G401 (cell line): Measurements from ENCODE around the gene IQCN. TPM values are rescaled to one million over a fixed set of nuclear protein-coding genes. Genes with fewer than 3 reads are reported as not detected.

Experiments
- DNase-seq: peaks from one replicate; pipeline ENCODE4 v3.0.0-alpha.2; 2015; ENCODE audit warnings: low spot score
- in situ Hi-C: cut with HindIII; loops from 2 replicates; pipeline ENCODE4 v1.10.0; 2016; ENCODE audit warnings: low sequenced_read_pairs, mixed read lengths
- total RNA-seq: library from RNA; depleted of rRNA; stranded (reverse); fragments of >200 nt; shearing (Covaris generic); gene quantifications from 2 replicates; pipeline ENCODE4 v1.2.3, GENCODE V29; 2014; rRNA removed

Gene IQCN
- total RNA-seq, result 0.37 and 0.47 TPM in 2 replicates

- DNase-seq, result peak; percentile 47
- in situ Hi-C loops, result no loop called here
Observed at GRCh38 chr19:18274219-18274780, at the start of gene IQCN. TSS of gene IQCN (minus strand) at chr19:18274452. CDS start at chr19:18269478, 4,974 bp downstream.

DNA sequence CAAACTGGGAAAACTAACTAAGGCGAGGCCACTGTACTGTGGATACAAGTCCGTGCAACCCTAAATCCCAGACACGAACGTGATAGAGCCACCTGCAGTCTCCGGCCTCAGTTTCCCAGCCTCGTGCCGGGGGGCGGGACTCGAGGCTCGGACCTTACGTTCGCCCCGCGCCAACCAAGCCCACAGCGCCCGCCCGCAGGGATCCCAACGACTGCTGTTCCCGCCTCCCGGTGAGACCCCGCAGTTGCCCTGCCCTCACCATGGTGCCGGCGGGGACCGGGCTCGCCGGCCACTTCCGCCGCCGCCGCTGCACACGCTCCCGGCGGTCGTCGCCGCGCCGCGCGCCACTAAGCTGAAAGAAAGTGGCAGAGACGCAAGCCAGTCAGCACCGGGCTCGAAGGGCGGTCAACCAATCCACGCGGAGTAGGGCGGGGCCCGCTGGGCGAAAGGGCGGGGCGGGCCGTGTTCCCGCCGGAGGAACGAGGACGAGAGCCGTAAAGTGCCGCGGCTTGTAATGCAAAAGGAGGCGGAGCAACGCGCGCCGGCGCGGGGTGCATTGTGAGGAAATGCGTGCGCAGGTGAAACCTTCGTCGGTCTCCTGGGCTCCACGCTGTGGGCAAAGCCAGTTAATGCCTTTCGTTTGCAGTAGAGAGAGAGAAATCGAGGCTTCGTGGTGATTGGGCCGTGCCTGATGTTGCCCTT is 48.7 kb upstream of the IQCN start, which contains the start of gene LSM4:
Gene LSM4 (minus strand): TSS at position 318 of the 702 bp plus-strand sequence. CDS start 56 bp downstream, at position 262.
- in situ Hi-C loops, result no loop called here
- DNase-seq, result peak; percentile 98

- DNase-seq, result peak; percentile 30
- in situ Hi-C loops, result no loop called here
Observed at GRCh38 chr19:18322318-18322758, 48.1 kb upstream of the IQCN start.

DNA sequence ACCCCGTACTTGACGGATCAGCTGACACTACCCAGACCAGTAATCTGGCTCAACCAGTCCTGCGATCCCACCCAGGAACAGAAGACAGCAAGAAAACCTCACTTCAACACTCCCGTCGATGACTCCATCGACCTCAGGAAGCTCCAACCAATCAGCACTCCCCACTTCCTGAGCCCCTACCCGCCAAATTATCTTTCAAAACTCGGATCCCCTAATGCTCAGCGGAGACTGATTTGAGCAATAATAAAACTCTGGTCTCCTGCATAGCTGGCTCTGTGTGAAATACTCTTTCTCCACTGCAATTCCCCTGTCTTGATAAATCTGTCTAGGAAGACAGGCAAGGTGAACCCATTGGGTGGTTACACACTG is 47.5 kb upstream of the IQCN start:
- in situ Hi-C loops, result no loop called here
- no peak for DNase-seq

GRCh38 chr19:18320865-18321733 is 46.8 kb upstream of the IQCN start:
- no peak for DNase-seq
- in situ Hi-C loops, result no loop called here

DNA sequence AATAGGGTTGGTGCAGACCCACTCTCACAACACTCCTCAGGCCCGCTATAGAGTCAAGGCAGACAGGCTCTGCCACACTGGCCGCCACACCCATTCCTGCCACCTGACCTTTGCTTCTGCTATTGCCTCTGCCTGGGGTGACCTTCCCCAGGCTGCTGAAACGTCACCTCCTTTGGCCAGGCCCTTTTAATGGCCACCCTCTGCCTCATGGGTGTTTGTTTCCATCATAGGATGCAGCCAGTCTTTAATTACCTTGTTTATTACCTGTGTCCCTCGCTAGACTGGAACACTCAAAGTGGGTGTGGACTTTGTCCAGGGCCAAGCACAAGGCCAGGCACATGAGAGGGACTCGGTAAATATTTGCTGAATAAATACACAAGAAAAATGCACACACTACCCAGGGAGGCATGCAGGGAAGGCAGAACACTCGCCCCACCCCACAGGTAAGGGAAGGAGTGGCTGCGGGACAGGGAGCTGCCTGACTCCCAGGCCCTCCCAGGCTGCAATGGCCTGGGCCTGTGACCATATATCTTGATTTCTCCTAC is 45.4 kb upstream of the IQCN start:
- DNase-seq, result no peak
- in situ Hi-C loops, result no loop called here

- DNase-seq, result no peak
Observed at GRCh38 chr19:18317961-18318800, 43.9 kb upstream of the IQCN start.

GRCh38 chr19:18313398-18313797 is 39.1 kb upstream of the IQCN start:
- in situ Hi-C loops, result no loop called here
- DNase-seq, result no peak

More at GRCh38 chr19:18317961-18318800, 43.9 kb upstream of the IQCN start:
- in situ Hi-C loops, result no loop called here

GRCh38 chr19:18312092-18312534 is 37.9 kb upstream of the IQCN start:
- DNase-seq, result no peak
- in situ Hi-C loops, result no loop called here

DNA sequence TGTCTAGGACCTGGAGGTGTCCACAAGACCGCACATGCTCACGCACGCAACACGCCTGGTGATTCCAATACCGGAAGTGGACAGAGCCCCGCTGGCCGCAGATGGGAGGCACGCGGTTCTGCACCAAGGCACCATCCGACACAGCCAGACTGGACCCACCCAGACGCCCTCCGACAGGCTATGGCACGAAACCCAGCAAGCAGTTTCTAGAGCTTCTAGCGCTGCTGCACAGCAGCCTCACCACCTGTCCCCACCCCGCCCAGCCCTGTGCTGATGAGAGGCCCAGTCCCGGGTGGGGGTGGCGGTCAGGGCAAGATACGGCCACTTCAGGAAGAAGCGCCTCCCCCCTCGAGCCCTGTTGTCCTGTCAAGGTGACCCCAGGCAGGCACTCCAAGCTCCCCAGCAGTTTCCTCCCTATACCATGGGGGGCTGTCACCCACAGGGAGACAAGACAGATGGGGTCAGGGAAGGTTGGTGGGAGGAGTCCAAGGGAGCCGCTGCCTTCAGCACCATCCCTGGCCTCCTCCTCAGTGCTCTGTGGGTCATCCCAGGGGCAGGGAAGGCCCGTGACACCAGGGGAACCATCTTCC is 37.3 kb upstream of the IQCN start:
- DNase-seq, result no peak
- in situ Hi-C loops, result no loop called here

GRCh38 chr19:18310966-18311365 is 36.7 kb upstream of the IQCN start:
- DNase-seq, result no peak
- in situ Hi-C loops, result no loop called here

- DNase-seq, result no peak
- in situ Hi-C loops, result no loop called here
Observed at GRCh38 chr19:18310118-18310909, 36.1 kb upstream of the IQCN start.

GRCh38 chr19:18309525-18310064 is 35.3 kb upstream of the IQCN start:
- in situ Hi-C loops, result no loop called here
- DNase-seq, result no peak

GRCh38 chr19:18308948-18309325 is 34.7 kb upstream of the IQCN start:
- in situ Hi-C loops, result no loop called here
- no peak for DNase-seq

DNA sequence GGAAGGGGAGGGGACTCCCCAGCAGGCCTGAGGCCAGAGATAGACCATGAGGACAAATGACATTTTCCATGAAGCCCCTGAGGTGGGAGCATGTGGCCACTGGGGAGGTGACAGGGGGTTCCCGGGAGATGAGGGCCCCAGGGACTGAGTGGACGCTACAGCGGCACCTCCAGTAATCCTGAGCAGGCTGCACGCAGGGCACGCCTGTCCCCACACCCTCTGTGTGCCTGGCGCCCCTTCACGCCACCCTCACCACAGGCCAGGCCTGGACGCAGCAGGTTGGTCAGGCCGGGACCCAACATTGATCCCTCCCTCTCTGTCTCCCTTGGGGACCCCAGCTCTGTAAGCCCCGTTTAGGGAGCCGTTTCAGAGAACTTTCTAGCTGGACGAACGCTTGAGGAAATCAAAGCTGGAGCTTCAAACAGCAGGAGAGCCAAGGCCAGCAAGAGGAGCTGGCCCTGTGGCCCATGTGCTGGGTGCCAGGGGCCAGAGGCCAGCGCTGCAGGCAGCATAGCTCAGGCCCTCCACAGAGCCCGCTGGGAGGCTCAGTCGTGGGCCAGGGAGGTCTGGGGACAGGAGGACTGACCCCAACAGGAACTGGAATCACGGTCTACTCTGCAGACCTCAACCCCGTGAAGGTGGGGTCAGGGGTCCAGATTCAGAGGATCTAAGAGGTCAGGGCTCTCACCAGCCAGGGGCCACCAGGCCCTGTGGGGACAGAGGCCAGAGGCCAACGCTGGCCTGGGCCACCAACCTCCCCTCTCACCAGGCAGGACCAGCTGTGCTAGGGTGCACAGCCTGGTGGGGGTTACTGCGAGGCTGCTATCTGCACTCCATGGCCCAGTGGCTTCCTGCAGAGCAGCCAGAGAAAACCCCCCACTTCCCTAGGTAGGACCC is 34.0 kb upstream of the IQCN start:
- in situ Hi-C loops, result no loop called here
- DNase-seq, result no peak

DNA sequence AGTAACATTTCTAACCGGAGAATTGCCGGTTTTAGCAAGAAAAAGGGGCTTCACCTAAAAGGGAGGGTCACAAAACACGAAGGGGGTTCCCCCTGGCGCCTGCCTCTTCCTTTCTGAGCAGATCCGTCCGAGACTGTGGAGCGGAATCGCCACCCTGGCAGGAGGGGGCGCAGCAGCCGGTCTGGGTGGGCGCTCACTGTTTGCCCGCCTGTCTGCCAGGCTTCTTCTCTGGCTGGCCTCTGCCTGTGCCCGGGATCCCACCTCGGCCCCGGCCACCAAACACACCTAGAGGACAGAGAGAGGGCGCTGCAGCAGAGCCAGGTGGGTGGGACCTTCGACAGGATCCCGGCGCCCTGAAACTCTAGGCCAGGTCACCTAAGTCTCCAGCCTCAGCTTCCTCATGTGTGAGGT is 33.0 kb upstream of the IQCN start:
- DNase-seq, result no peak
- in situ Hi-C loops, result no loop called here

DNA sequence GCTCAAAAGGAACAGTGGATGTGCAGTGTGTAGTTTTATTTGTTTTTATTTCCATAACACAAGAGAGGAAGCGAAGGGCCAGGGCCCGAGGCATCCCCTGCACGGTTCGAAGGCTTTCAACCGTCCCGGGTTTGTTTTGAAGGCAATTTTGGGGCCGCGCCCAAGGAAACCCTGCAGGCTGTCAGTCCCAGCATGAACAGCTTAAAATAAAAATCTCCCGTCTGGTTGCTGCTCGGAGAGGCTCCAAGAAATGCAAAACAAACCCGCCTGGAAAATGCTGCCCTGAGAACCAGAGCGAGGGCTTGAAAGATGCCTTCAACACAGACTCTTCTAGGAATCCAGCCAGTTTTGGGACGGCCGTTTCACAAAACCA is 32.6 kb upstream of the IQCN start:
- DNase-seq, result peak; percentile 94
- in situ Hi-C loops, result no loop called here
